HG03135 (cell line): ENCODE results near the gene LATS2.

Experiments used
- ATAC-seq: cut with Tn5 transposase; IDR thresholded peaks from one replicate; pipeline ENCODE4 v1.9.1; 2021; ENCODE audit warnings: mild to moderate bottlenecking, moderate library complexity; ENCODE audit not compliant: unreplicated experiment

LATS2 gene

GRCh38 chr13:20994441-20994821, 67.0 kb downstream of the LATS2 start:
- no peak for ATAC-seq

GRCh38 chr13:20993661-20994440, 67.5 kb downstream of the LATS2 start:
- ATAC-seq = no peak

DNA sequence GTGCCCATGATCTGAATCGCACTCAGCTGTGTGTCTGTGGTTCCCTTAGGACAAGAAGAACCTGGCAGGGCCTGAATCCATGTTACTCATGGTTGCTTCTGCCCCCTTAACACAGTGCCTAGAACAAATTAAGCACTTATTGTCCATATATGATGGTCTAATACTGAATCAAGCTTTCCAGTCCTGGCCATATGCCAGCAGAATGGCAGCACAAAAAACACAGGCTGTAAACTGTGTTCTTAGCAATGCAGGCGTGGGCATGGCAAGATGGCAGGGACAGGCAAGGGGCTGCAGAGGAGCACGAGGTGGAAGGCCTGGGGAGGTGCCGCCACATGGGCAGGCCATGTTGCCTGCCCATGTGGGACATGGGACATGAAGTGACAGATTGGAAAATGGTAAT, 68.2 kb downstream of the LATS2 start:
- no peak for ATAC-seq

GRCh38 chr13:20991741-20992520, 69.5 kb downstream of the LATS2 start:
- no peak for ATAC-seq

DNA sequence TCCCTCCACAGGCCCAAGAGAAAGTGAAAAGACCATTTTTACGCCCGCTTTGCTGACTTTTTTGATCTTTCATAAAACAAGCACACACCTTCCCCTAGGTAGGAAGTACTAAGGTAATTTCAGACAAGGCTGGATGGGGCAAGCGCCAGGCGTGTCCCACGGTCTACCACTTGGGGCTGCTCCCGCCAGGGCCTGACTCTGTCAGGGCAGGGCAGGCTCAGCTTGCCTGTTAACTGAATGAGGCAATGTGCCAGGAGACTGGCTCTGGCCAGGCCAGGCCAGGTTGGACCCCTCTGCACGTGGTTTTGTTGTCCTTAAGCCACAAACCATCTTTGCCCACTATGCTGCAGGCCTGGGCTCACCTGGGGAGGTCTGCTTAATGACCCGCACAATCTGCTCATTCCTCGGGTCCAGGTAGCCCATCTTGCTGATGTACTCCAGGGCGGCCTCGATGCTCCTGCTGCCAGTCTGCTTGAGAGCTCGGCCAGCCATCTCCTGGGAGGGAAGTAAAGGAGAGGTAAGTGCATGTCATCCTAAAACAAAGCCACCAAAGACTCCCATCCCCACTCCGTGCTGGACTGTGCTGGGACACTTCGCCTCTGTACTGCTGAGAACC, 70.4 kb downstream of the LATS2 start:
- ATAC-seq = no peak

DNA sequence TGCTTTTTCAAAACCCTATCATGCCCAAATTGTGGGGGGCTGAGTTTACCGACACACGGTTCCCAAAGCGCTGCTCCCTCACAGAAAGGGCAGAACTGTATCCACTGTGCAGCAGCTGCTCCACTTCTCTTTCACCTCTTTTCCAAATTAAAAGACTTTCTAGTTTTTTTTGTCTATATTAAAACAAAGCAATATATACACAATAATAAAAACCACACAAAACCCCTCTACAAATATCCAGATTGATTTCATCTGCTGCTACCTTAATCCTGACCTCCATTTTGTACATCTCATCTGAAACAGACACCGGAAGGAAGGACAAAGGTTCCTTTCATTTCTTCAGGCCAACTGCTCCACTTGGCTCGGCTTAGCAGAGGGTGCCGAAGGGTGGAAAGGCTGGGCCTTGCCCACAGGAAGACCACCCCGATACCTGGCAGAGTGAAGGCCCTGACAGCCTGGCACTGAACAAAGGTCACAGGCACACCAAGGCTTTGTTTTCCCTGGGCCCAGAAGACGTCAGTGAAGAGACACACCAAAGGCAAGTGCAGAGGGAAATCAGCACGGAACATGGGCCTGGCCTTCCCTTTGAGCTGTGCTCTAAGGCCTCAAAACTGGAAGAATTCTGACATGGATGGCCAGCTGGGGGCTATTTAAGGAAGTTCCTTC, 71.6 kb downstream of the LATS2 start:
- ATAC-seq = no peak

DNA sequence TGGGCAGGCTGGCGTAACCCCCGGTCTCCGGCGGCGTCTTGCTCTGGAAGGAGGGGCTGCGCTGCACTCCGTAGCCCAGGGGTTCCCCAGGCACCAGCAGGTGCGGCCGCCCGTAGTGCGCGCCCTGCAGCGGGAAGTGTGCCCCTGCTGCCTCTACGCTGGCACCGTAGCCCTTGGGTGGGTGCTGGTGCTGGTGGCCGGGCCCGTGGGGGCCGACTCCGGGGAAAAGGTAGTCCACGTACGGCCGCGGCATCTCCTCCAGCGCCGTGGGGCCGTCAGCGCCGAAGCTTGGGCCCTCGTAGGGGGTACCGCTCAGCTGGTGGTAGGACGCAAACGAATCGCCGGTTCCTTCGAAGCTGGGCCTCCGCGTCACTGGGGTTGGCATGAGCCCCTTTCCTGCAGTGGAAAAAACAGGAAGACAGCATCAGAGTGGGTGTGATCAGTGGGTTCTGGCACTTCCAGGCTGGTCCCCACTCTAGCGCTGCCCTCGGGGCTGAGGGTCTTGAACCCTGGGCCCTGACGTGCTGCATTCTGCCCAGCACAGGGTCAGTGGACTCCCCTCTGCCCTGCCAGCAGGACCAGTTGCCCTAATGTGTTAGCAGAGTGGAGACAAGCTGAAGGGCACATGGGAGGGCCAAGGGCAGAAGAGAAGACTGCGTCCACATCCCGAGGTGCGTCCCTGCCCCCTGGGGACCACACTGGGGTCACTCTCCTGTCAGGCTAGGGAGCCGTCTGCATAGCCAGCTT, 72.3 kb downstream of the LATS2 start:
- no peak for ATAC-seq

DNA sequence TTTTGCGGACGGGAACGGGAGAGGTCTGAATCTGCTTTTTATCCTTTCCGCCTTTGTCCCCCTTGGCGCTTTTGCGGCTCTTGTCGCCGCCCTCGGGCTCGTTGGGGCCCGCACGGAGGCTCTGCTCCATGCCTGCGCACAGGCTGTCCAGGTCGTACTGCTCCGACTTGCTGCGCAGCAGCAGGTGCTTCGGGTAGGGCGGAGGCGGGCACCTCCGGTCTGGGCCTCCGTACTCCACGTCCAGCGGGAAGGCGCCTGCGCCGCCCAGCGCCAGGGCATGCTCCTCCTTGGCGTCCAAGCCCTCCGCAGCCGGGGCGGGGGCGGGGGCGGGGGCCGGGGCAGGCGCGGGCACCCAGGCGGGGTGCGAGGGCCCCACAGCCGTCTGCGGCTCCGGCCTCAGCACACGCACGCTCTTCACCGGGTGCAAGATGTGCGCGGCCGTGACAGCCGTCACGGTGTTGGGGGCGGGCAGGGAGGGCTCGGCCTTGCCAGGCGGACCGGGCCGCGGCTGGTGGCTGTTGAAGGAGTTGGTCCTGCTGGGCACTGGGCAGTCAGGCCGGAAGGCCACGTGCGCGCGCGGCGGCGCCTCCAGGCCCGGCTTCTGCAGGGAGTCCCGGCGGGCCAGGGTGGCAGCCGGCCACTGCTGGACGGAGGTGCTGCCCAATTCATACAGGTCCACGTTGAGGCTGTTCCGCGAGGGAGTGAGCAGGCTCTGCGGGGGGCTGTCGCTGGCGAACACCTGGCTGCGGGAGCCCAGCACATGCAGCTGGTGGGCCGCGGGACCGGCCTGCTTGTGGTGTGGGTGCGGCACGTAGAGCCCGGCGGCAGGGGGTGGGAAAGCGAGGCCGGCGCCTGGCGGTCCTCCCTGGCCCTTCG, 73.1 kb downstream of the LATS2 start:
- ATAC-seq = no peak

DNA sequence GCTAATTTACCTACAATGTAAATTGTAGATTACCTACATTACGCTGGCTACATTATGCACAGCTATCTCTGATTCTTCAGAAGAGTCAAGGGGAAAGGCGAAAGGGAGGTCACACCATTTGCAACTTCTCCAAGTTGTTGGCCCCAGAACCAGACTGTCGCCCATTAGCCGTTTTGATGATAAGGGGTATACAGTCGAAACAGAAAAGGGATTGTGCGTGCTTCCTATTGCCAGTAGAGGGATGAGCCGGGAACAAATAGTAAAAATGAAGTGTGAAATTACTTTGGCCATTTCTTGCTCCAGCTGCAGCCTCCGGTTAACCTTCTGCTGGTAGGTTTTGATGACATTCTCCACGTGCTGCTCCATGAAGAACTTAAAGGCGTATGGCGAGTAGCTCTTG, 73.8 kb downstream of the LATS2 start:
- no peak for ATAC-seq

GRCh38 chr13:20984879-20985278, 76.5 kb downstream of the LATS2 start:
- ATAC-seq = no peak

DNA sequence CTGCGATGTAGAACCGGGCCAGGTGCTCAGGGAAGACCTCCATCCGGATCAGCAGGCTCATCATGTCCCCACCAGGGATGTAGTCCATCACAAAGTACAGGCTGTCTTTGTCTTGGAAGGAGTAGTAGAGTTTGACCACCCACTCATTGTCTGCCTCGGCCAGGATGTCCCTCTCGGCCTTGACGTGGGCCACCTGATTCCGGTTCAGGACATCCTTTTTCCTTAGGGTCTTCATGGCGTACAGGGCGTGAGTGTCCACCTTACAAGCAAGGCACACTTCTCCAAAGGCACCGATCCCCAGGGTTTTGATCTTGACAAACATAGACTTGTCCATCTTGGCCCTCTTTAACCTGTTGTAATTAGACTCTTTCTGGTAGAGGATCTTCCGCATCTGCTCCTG, 78.0 kb downstream of the LATS2 start:
- ATAC-seq = no peak

DNA sequence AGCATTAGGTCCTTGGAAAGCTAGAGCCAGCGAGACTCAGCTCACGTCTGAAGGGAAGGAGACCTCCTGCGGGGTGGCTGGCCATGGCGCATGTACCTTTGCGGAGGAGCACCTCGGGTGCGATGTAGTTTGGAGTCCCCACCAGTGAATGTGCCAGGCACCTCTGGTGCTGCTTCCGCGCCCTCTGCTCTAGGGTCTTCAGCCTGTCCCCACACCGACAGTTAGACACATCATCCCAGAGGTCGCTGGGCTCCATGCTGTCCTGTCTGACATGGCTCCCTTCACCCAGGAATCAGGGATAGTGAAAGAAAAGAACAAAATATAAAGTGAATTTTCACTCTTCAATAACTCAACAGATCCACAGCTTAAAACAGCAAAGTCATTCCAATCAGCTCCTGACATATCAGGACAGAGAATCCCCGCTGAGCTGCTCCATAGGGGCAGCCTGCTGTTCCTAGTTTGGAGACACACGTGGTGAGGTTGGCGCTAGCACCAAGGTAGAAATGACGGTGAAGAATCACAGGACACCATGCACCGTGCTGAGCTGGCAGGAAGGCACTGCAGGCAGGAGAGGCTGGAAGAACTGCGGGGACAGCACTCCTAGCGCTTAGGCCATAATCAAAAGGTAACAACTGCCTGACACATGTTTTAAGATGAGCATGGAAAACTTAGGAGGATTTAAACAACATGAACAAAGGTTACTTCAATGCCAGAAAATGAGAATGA, 79.9 kb downstream of the LATS2 start:
- ATAC-seq = no peak

GRCh38 chr13:20980899-20981298, 80.5 kb downstream of the LATS2 start:
- no peak for ATAC-seq

GRCh38 chr13:20980430-20980829, 81.0 kb downstream of the LATS2 start:
- ATAC-seq = no peak

GRCh38 chr13:20977394-20977793, 84.0 kb downstream of the LATS2 start:
- no peak for ATAC-seq

- no peak for ATAC-seq
Observed at GRCh38 chr13:20974981-20975585, 86.3 kb downstream of the LATS2 start.

GRCh38 chr13:20973886-20974425, 87.4 kb downstream of the LATS2 start:
- no peak for ATAC-seq

- no peak for ATAC-seq
Observed at GRCh38 chr13:20972731-20973130, 88.7 kb downstream of the LATS2 start.
